SH-SY5Y (cell line): ENCODE data around the gene STARD4.

Experiments
- GATA2 ChIP-seq: IDR thresholded peaks from 2 replicates; pipeline ENCODE4 v1.6.1; 2011; ENCODE audit warnings: mild to moderate bottlenecking, low read depth, low read length
- GATA3 ChIP-seq: IDR thresholded peaks from 2 replicates; pipeline ENCODE4 v1.6.1; 2011; ENCODE audit warnings: low read depth, mild to moderate bottlenecking, low read length, moderate library complexity

- TF ChIP-seq GATA3 = no peak
- TF ChIP-seq GATA2 = no peak
These were observed 42.4 kb downstream of the STARD4 start for GRCh38 chr5:111469903-111470302.
